GM04504 (cell line): ENCODE results near the gene ZMIZ1.
A peak's percentile ranks its signal among the peaks of the same experiment; 100 is the strongest.
"Not testable (repeated sequence)": the region's sequence is repeated elsewhere in the genome, so short reads cannot be mapped to it uniquely, and the experiment has no call there.

Source experiments
- DNase-seq: peaks from one replicate; pipeline ENCODE4 v3.0.0-alpha.2; 2012; ENCODE audit warnings: low read depth

The ZMIZ1 gene

GRCh38 chr10:79031723-79032122 is 37.0 kb upstream of the ZMIZ1 start:
- DNase-seq: no peak

GRCh38 chr10:79034271-79034876 is 34.4 kb upstream of the ZMIZ1 start:
- no peak for DNase-seq

DNA sequence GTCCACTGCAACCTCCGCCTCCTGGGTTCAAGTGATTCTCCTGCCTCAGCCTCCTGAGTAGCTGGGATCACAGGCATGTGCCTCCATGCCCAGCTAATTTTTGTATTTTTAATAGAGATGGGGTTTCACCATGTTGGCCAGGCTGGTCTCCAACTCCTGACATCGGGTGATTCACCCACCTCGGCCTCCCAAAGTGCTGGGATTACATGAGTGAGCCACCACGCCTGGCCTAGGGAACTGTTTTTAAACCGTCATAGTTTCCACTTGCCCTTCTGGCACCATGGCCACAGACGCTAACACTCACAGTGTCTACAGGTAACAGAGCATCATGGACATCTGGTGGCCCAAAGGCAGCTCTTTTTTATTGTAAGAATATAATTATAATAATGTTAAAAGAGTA is 32.4 kb upstream of the ZMIZ1 start:
- DNase-seq: not testable (repeated sequence)

GRCh38 chr10:79038104-79038840 is 30.5 kb upstream of the ZMIZ1 start:
- no peak for DNase-seq

DNA sequence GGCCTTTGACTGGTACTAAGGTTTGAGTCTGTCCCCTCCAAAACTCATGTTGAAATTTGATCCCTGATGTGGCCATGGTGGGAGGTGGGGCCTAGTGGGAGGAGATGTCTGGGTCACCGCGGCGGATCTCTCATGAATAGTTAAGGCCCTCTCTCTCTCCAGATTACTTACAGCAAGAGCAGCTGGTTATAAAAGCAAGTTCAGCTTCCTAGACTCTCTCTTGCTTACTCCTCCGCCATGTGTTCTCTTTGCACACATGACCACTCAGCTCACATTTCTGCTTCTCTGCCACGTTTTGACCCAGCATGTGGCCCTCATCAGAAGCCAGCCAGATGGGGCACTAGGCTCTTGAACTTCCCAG is 29.9 kb upstream of the ZMIZ1 start:
- DNase-seq: peak; percentile 32

DNA sequence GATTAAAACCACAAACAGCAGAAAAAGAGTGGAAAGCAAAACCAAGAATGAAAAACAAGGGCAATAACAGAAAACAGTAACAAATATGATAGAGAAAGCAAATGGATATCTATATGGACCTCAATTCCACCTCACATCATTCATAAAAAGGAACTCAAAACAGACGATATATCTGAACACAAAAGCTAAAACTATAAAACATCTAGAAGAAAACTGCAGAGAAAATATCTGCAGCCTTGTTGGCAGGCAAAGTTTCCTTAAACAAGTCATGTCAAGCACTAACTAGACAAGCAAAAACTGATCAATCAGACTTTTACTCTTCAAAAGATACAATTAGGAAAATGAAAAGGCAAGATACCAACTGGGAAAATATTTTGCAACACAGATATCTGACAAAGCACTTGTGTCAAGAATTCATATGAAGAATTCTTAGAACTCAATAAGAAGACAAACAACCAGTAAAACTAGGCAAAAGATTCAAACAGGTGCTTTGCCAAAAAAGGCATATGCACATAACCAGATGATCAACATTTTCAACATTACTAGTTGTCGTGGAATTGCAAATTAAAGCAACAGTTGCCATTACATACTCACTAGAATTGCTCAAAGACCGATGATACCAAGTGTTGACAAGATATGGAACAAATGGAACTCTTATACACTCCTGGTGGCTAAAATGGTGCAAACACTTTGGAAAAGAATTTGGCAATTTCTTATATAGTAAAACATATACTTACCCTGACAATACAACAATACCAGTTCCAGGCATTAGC is 25.9 kb upstream of the ZMIZ1 start:
- DNase-seq: no peak

DNA sequence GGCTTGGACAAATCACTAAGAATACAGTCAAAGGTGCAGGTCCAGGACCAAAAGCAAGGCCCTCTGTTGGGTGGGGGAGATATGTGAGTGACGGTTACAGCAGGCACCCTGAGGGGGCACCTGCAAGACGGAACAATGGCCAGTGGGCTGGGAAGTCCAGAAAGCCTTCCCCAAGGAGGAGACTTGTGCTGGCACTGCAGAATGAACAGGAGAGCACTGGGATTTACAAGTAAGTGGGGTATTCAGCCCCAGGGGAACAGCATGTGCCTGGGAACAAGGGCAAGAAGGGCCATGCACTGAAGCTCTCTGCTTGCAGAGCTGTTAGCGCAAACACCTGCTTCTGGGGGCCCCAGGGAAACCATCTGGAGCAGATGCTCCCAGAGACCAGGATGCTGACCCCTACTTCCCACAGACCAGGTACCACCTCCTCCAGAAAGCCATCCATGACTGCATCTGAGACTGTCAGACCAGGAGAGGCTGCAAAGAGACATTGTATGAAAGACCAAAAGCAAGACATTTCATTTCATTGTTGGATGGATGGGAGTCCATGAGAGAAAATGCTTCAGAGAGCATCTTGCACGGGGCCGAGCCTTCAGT is 24.6 kb upstream of the ZMIZ1 start:
- no peak for DNase-seq

- no peak for DNase-seq
Measured at GRCh38 chr10:79044846-79045245, 23.9 kb upstream of the ZMIZ1 start.

GRCh38 chr10:79045566-79046175 is 23.1 kb upstream of the ZMIZ1 start:
- DNase-seq: no peak

- no peak for DNase-seq
Measured at GRCh38 chr10:79046326-79046725, 22.4 kb upstream of the ZMIZ1 start.

DNA sequence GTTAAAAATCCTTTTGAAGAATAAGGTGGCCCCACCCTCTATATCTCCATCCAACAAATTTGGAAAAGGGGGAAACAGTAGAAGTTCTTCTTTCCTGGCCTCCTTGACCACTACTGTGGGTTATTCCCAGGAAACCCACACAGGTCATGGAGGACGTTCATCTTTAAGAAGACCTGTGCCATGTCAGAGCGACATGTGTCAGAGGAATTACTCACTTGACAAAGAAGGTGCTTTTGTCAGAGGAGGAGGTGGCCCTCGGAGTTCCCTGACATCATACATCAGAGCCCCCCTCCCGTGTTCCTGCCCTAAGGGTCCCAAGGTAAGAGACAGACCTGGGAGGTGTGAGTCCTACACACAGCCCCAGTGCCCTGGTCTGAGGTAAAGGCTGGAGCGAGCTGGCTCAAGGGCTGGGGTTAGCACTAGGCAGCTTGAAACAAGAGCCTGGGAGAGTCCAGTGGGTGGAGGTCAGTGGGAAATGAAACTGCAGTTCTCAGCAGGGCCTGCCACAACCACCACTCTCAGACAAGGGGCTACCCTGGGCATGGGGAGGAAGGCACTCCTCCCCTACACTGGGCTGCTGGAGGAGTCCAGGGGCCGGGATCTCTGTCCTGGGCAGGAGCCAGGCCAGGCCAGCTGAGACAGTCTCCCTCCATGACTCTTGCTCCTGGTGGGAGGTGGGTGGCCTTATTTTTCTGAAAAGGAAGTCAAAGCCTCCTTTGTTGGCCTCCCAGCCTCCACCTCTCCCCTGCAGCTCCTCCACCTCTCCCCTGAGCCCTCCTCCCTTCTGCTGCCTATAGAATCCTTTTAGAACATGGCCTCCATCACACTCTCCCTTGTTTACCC is 21.8 kb upstream of the ZMIZ1 start:
- no peak for DNase-seq

- DNase-seq: no peak
Measured at GRCh38 chr10:79047584-79047874, 21.2 kb upstream of the ZMIZ1 start.

DNA sequence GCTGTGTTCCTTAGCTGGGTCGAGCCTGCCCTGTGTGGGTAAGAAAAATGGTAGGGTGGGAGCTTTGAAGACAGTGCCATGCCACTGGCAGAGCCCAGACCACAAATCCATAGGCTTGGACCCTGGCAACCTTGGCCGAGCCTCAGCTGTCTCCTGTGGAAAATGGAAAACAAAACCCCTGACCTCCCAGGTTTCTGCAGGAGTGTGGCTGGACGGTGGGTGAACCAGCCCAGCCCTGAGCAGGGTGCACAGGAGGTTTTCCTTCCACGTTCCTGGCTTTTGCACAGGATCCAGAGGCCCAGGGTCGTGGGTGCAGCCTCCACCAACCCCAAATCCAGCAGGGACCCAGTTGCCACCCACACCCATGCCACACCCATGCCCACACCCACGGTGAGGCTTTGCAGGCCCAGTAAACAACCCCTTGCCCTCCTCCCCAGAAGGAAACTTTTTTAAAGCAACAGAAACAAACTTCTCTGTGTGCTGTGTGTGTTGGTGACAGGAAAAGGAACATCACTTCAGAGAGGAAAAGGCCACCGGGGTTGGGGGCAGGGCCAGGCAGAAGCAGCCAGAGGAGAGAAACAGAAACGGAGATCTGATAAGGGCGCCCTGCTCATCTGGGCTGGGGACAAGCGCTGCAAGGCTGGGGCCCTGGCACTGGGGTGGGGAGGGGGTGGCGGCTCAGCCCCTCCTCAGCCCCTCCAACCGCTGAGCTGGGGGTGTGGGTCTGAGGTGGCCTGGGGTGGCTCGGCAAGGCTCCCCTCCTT is 20.7 kb upstream of the ZMIZ1 start:
- DNase-seq: no peak

DNA sequence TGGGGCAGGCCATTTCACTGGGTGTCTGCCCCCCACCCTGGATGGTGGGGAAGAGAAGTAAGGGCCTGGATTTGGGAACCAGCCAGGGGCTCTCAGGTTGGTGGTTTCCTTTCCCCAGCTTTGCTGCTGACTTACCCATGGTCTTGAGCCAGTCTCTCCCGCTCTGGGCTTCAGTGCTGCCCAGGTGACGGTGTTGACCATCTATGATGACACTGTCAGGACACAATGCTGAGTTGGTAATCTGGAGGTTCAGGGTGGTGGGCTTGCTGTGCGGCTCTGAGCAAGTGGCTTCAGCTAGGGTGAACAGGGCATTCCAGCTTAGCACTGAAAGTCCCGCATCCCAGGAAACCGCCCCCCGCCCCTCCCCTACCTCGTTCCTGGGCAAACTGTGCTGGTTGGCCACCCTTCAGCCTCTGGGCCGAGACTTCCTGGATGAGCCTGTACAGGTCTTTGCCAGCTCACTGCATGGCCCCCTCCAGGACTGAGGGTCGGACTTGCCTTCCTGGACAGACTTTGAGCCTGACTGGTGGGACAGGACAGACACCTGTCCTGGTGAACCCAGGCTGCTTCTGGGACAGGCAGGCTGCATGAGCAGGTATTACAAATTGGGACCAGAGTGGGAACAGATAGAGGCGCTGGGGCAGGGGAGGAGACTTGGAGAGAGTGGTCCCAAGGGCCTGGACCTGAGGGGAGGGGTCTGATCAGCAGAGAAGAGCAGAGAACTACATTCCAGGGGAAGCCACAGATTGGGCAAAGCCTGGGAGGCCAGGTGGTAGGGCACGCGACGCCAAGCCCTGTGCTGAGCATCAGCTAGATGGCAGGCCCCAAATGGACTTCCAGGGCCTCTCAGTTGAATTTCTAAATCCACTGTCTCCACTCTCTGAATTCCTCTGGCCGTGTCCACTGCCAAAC is 19.9 kb upstream of the ZMIZ1 start:
- DNase-seq: no peak

GRCh38 chr10:79049931-79050895 is 18.6 kb upstream of the ZMIZ1 start:
- DNase-seq: no peak

DNA sequence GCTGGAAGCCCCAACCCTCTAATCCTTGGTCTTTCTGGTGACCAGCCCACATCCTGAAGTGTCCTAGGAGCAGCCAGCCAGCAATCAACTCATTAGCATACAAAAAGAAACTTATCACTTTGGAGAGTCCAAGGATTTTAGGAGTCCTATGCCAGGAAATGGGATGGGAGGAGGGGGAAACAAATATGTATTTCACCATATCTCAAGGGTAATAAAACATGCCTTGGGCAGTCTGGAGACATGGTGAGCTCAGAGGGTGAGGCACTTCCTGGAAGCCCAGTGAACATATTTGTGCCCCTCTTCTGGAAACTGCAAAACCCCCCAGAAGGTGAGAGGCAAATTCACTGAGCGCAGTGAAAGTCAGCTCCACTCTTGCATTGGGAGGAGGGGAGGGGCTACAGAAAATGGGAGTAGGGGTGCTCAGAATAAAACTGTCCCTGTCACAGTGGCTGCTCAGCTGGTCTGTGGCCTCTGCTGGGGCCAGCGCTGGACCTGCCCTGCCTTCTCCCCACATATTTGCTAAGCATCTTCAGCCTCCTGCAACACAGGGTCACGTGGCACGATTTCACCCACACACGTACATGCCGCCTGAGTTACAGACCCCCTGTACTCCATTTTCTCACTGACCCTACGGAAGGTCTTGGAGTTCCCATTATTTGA is 17.7 kb upstream of the ZMIZ1 start:
- no peak for DNase-seq

GRCh38 chr10:79051766-79052165 is 17.0 kb upstream of the ZMIZ1 start:
- no peak for DNase-seq
